ENCODE measurements around the gene BOD1. TPM values are rescaled to one million over a fixed set of nuclear protein-coding genes. Genes with fewer than 3 reads are reported as not detected.
"Not testable (repeated sequence)": the region's sequence is repeated elsewhere in the genome, so short reads cannot be mapped to it uniquely, and the experiment has no call there.

Gene BOD1
- total and polyA plus RNA-seq, 4 donors: 23.3 to 63.1 (median 35.9) TPM

GRCh38 chr5:173592050-173592669, 24.3 kb downstream of the BOD1 start:
- Histone ChIP-seq H3K9ac (ENCODE audit: insufficient read depth in 1 of 2, low read length in 2 of 2) (no peak overlapping the region), H3K27ac (ENCODE audit: low read depth in 1 of 2, low read length in 1 of 2) (no peak overlapping the region), H3K27me3 (ENCODE audit: control insufficient read depth in 3 of 3, insufficient read depth in 3 of 3, low read length in 2 of 3) (no peaks in the 10 kb centered on the region), H3K36me3 (ENCODE audit: control insufficient read depth in 4 of 4, insufficient read depth in 4 of 4, low read length in 4 of 4) (peaks cover 0 to 9% (median 0%) of the 10 kb centered on the region in 4 donors), H3K4me3 (no peak overlapping the region), H3K9me3 (ENCODE audit: control insufficient read depth in 4 of 4, insufficient read depth in 3 of 4, low read length in 3 of 4) (peaks cover 0 to 23% (median 9%) of the 10 kb centered on the region in 4 donors), H3K4me1 (ENCODE audit: control insufficient read depth in 5 of 5, insufficient read depth in 5 of 5, low read length in 5 of 5) (peaks cover 0 to 21% (median 2%) of the 10 kb centered on the region in 5 donors)
- TF ChIP-seq CTCF (IDR thresholded peaks at IDR 0.05; ENCODE audit: control extremely low read depth, extremely low read depth): no peak
- 78 to 88% methylated on average over 2 of the region's 2 CpGs for WGBS, 2 donors
- DNase-seq: no peak
- ATAC-seq (ENCODE audit: insufficient read depth, low FRiP score): no peak

GRCh38 chr5:173591056-173591514, 25.4 kb downstream of the BOD1 start:
- peak; percentile 56 to 68 (median 66) for DNase-seq
- Histone ChIP-seq H3K36me3 (ENCODE audit: control insufficient read depth in 4 of 4, insufficient read depth in 4 of 4, low read length in 4 of 4) (peaks cover 0 to 9% (median 0%) of the 10 kb centered on the region in 4 donors), H3K9ac (ENCODE audit: insufficient read depth in 1 of 2, low read length in 2 of 2) (no peak overlapping the region), H3K27me3 (ENCODE audit: control insufficient read depth in 3 of 3, insufficient read depth in 3 of 3, low read length in 2 of 3) (no peaks in the 10 kb centered on the region), H3K4me1 (ENCODE audit: control insufficient read depth in 5 of 5, insufficient read depth in 5 of 5, low read length in 5 of 5) (peaks cover 0 to 21% (median 0%) of the 10 kb centered on the region in 5 donors), H3K9me3 (ENCODE audit: control insufficient read depth in 4 of 4, insufficient read depth in 3 of 4, low read length in 3 of 4) (peaks cover 0 to 26% (median 9%) of the 10 kb centered on the region in 4 donors), H3K27ac (ENCODE audit: low read depth in 1 of 2, low read length in 1 of 2) (no peak overlapping the region), H3K4me3 (no peak overlapping the region)
- WGBS, 2 donors: 75 to 86% methylated on average over 11 of the region's 11 CpGs
- no peak for TF ChIP-seq CTCF (IDR thresholded peaks at IDR 0.05; ENCODE audit: control extremely low read depth, extremely low read depth)
- ATAC-seq (ENCODE audit: insufficient read depth, low FRiP score): no peak

GRCh38 chr5:173590436-173591055, 25.9 kb downstream of the BOD1 start:
- H3K27ac ChIP-seq (ENCODE audit: low read depth in 1 of 2, low read length in 1 of 2): no peak overlapping the region
- no peak overlapping the region for H3K9ac ChIP-seq (ENCODE audit: insufficient read depth in 1 of 2, low read length in 2 of 2)
- H3K27me3 ChIP-seq (ENCODE audit: control insufficient read depth in 3 of 3, insufficient read depth in 3 of 3, low read length in 2 of 3): no peaks in the 10 kb centered on the region
- DNase-seq (peak in 2 of 3 donors; percentile 55 to 65), ATAC-seq (ENCODE audit: insufficient read depth, low FRiP score) (no peak)
- 73 to 81% methylated on average over 8 of the region's 8 CpGs for WGBS, 2 donors
- H3K4me3 ChIP-seq: no peak overlapping the region
- no peak for TF ChIP-seq CTCF (IDR thresholded peaks at IDR 0.05; ENCODE audit: control extremely low read depth, extremely low read depth)
- peaks cover 0 to 29% (median 9%) of the 10 kb centered on the region in 4 donors for H3K9me3 ChIP-seq (ENCODE audit: control insufficient read depth in 4 of 4, insufficient read depth in 3 of 4, low read length in 3 of 4)
- peaks cover 0 to 9% (median 0%) of the 10 kb centered on the region in 4 donors for H3K36me3 ChIP-seq (ENCODE audit: control insufficient read depth in 4 of 4, insufficient read depth in 4 of 4, low read length in 4 of 4)
- H3K4me1 ChIP-seq (ENCODE audit: control insufficient read depth in 5 of 5, insufficient read depth in 5 of 5, low read length in 5 of 5): peaks cover 0 to 21% (median 0%) of the 10 kb centered on the region in 5 donors

GRCh38 chr5:173586133-173586532, 30.3 kb downstream of the BOD1 start:
- 96 to 97% methylated on average over 3 of the region's 3 CpGs for WGBS, 2 donors
- not testable (repeated sequence) for H3K36me3 ChIP-seq (ENCODE audit: control insufficient read depth in 4 of 4, insufficient read depth in 4 of 4, low read length in 4 of 4); H3K9ac ChIP-seq (ENCODE audit: insufficient read depth in 1 of 2, low read length in 2 of 2); H3K27me3 ChIP-seq (ENCODE audit: control insufficient read depth in 3 of 3, insufficient read depth in 3 of 3, low read length in 2 of 3); H3K4me3 ChIP-seq; H3K27ac ChIP-seq (ENCODE audit: low read depth in 1 of 2, low read length in 1 of 2); ATAC-seq (ENCODE audit: insufficient read depth, low FRiP score); DNase-seq
- H3K4me1 ChIP-seq (ENCODE audit: control insufficient read depth in 5 of 5, insufficient read depth in 5 of 5, low read length in 5 of 5): peaks cover 3 to 32% (median 9%) of the 10 kb centered on the region in 5 donors
- peaks cover 0 to 18% (median 0%) of the 10 kb centered on the region in 4 donors for H3K9me3 ChIP-seq (ENCODE audit: control insufficient read depth in 4 of 4, insufficient read depth in 3 of 4, low read length in 3 of 4)

All from lung (tissue), 12 donors.